A375 (cell line): Measurements from ENCODE around the gene PROSER2. TPM values are rescaled to one million over a fixed set of nuclear protein-coding genes. Genes with fewer than 3 reads are reported as not detected.

Experiments
- total RNA-seq: library from RNA; depleted of rRNA; stranded (reverse); fragments of >200 nt; shearing (Covaris generic); gene quantifications from 2 replicates; pipeline ENCODE4 v1.2.3, GENCODE V29; 2014; rRNA removed

The PROSER2 gene
- total RNA-seq, result 29.3 and 31.3 TPM in 2 replicates

DNA sequence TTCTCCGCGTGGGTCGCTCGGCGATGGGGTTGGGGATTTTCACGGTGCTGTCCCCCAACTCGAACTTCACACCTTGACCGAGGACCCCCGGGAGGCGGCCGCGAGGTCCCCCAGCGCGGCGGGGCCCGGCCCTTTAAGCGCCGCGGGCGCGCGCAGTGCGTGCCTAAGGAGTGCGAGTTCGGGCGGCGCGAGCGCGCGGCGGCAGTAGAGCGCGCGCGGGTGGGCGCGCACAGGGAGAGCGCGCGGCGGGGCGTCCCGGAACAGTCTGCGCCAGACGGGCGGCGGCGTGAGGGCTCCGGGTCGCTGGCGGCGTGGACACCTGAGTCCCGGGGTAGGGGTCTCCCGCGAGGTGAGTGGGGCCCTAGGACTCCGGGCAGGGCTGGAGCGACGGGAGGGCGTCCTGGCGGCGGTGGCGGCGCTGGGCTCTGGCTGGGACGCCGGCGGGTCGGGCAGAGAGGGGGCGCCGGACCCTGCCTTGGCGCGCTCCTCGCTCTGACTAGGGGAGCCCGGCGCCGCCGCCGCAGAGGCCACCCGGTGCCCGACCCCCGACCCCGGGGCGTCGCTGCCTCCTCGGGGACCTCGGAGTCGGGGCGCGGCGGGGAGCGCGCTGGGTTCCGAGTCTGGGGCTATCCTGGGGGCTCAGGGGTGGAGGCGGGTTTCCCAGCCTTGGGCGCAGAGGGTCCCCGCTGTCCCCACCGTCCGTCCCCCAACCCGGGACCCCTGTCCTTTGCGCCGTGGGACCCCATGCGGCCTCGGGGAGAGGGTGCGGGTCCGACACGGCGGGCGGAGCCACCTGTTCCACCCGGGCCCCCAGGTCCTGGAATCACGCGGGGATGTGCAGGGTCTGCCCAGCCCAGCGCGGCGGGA lies at the start of gene PROSER2:
Gene PROSER2 (plus strand): TSS at position 235 of the 867 bp plus-strand sequence. CDS start 28,722 bp downstream, outside the sequence.

Other genes with a start within 250 kb of the PROSER2 start
- 13.2 and 13.8 TPM in 2 replicates for gene USP6NL, start 211.7 kb upstream of the PROSER2 start, total RNA-seq
- not detected in 2 replicates for gene ECHDC3, start 81.0 kb upstream of the PROSER2 start, total RNA-seq
- 10.3 and 10.9 TPM in 2 replicates for gene UPF2, start 219.5 kb downstream of the PROSER2 start, total RNA-seq
- 20.0 and 20.6 TPM in 2 replicates for gene DHTKD1, start 245.6 kb downstream of the PROSER2 start, total RNA-seq